ENCODE data around the gene DCP1B.

GRCh38 chr12:1966561-1967226 is 37.6 kb downstream of the DCP1B start:
- no peak for TF ChIP-seq POLR2AphosphoS5 (IDR thresholded peaks at IDR 0.05; ENCODE audit: borderline replicate concordance, low read depth, low read length)
- TF ChIP-seq EZH2 (IDR thresholded peaks at IDR 0.05) = no peak
- TF ChIP-seq FOXP2 (optimal IDR thresholded peaks at IDR 0.05; ENCODE audit: control extremely low read depth, extremely low read length, insufficient read depth) = no peak

Measured in SK-N-MC (cell line).